HL-60/S4 treated with retinoic acid at 250 ng/mL for 4 days and 3 days (cell line): ENCODE results near the gene CABLES2.

Source experiments
- in situ Hi-C: fragments of 300-500 bp; cut with MboI; formaldehyde crosslinking; loops from 2 replicates; pipeline ENCODE4 v1.7.0; 2022; ENCODE audit warnings: low sequenced_read_pairs

Gene CABLES2

DNA sequence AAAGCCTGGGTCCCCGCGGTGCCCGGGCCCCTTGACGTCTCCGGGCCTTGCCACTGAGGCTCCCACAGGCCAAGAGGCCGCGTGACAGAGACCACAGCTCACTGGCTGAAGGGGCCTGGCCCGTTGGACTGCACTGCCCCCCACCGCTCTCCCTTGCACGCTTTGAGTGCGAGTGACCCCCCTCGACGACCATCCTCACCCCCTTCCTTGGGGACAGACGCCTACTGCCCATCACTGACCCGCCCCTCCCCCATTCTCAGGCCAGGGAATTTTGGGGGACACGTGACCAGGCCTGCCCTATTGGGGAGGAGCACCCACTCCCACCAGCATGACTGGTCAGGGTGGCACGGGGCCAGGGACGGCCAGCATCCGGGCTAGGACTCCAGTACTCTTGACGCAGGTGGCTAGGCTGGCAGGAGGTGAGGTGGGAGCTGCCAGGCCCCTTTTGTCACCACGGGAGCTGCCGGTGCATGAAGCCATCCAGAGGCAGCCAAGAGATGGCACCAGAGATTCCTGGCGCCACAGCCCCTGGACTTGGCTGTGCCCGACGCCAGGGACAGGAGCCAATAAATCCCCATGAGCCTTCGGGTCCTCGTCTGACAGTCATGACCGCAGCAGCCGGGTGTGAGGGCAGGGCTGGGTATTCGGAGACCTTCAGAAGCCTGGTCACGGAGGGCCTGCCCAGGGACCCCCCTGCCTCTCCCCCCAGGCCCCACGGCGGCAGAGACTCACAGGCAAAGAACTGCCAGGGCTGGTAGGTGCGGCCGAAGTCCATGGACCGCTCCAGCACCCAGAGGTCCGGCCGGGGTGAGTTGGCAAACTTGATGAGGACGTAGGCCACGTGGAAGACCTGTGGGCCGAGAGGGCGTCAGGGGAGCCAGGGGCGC, 54.4 kb downstream of the CABLES2 start:
- in situ Hi-C loops, result no loop called here

DNA sequence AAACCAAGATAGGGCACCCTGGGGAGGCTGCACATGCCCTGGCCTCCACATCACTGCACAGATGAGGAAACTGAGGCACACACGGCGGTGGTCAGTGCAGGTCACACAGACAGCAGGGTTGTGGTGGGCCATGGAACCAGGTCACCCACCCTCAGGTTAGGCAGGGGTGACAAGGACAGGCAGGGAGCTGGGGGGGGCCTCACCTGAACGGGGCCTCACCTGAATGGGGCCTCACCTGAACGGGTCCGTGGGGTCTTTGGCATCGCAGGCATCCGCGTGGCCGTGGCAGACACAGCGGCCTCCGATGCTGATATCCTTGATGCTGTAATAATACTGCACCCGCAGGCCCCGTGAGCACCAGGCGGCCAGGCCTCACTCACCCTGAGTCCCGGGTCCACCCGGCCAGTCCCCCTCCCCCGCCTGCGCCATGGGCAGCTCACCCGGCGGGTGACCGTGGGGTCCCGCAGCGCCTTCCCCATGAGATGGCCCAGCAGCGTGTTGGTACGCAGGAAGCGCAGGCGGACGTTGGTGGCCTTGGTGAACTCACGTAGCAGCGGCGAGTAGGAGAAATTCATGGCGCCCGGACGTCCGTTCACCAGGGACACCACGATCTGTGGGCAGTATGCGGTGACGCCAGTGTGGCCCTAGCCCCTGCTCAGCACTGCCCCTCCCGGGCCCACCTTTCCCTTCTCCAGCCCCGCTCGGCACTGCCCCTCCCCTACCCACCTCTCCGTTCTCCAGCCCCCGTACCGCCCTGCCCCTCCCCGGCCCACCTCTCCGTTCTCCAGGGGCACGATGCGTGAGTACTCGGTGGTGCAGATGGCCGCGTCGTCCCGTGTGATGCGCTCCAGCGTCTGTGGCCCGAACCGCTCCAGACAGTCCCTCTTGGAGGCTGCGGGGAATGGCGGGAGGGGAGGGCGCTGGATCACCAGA, 55.4 kb downstream of the CABLES2 start:
- in situ Hi-C loops, result no loop called here

DNA sequence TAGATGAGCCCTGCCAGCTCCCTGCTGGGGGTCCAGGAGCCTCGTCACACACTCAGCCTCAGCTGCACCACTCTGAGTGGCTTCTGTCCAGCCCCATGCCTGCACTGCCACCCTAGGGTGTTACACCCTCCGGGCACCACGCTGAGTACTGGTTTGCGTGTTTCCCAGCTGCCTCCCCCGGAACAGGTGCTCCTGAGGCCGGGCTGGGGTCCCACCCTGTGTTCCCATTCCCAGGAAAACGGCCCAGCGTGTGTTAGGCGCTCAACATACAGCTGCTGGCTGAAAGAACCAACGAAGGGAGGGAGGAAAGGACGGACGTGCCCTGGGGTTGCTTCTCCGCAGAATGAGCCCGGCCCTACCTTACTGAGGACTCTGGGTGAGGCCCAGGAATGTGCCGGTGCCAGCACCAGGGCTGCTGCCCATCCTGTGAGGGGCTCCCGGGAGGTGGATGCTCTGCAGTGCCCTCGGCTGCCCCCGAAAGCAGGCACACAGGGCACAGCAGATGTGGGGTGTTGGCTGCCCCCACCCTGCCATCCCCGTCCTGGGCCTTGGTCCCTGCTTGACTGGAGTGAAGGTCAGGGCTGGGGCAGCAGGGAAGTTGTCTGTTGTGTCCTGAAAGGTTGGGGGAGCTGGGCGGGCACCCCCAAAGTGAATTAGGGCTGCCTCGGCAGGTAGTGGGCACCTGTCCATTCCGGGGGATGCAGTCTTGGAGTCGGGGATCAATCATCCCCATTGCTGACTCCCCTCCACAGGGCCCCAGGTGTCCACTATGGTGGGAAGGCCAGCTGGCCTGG, 56.3 kb downstream of the CABLES2 start:
- in situ Hi-C loops, result no loop called here

DNA sequence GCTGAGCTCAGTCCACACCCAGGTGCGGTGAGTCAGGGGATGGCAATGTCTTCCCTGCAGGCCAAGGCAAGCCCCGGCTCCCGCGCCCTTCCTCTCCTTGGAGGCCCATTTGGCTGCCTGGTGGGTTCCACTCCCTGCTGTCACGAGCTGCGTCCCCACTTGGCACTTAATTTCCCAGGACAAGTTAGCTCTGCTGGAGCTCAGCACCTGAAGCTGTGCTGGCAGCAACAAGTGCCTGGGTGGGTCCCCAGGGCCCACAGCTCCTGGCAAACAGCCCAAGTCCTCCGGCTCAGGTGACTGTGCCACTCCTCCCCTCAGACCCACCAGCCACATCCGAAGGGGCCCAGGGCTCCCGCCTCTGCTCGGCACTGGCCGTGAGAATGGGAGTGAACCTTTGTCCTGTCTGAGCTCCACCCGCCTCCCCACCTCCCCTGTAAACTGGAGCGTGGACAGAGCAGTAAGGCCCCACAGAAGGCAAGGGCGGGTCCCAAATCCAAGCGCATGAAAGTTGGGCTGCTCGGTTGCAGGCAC, 56.9 kb downstream of the CABLES2 start:
- in situ Hi-C loops, result no loop called here

DNA sequence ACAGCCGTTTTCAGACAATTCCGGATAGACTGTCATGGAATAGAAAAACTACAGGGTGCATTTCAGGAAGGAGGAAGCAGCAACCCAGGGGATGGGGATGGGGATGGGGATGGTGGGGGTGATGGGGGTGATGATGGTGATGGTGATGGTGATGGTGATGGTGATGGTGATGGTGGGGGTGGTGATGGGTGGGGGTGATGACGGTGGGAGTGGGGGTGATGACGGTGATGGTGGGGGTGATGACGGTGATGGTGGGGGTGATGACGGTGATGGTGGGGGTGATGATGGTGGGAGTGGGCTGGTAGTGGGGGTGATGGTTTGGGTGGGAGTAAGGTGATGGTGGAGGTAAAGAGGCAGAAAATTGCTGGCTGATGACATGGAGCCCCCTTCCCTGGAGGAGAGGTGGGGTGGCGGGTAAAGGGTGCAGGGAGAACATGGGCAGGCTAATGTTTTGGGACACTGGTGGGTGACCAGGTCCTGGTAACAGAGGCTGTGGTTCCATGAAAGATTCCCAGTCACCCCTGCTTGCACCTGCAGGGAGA, 57.5 kb downstream of the CABLES2 start:
- in situ Hi-C loops, result no loop called here

DNA sequence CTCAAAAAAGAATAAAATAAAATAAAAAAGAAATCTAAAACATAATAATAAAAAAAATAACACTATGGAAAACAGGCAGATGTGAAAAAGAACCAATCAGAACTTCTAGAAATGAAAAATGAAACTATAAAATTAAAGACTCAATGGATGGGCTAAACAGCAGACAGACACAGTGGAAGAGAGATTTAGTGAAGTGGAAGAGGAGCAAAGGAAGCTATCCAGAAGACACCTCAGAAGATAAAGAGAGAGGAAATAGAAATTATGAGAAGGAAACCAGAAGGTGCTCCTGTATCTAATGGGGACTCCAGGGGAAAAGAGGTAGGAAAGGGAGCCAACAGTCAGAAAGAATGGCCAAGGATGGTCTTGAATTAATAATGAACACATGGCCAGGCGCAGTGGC, 58.5 kb downstream of the CABLES2 start:
- in situ Hi-C loops, result no loop called here

DNA sequence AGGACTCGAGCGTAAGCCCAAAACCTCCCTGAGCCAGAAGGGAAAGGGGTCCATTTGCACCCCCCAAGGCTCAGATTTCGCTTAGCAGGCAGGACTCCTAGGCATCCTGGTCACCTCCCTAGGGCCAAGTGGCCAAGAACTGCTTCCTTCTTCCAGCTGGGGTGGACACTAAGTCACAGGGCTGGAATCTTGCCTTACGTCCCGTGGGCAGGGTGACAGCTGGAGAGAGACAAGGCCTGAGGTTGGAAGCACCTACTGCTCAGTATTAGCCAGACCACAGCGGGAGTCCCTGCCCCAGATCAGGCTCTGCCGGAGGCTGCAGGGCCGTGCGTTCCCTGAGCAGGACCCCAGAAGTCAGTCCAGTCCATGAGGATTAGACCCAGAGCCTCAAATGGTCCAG, 59.6 kb downstream of the CABLES2 start:
- in situ Hi-C loops, result no loop called here

DNA sequence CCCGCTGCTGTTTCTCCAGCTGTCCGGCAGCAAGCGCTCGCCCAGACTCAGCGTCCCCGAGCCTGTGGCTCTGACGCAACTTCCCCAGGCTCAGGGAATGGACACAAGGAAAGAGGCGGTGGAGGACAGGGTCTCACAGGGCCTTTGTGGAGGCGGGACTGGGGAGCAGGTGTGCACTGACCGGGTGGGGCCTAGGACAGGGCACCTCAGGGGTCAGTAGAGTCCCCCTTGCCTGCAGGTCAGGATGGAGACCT, 60.0 kb downstream of the CABLES2 start:
- in situ Hi-C loops, result no loop called here

DNA sequence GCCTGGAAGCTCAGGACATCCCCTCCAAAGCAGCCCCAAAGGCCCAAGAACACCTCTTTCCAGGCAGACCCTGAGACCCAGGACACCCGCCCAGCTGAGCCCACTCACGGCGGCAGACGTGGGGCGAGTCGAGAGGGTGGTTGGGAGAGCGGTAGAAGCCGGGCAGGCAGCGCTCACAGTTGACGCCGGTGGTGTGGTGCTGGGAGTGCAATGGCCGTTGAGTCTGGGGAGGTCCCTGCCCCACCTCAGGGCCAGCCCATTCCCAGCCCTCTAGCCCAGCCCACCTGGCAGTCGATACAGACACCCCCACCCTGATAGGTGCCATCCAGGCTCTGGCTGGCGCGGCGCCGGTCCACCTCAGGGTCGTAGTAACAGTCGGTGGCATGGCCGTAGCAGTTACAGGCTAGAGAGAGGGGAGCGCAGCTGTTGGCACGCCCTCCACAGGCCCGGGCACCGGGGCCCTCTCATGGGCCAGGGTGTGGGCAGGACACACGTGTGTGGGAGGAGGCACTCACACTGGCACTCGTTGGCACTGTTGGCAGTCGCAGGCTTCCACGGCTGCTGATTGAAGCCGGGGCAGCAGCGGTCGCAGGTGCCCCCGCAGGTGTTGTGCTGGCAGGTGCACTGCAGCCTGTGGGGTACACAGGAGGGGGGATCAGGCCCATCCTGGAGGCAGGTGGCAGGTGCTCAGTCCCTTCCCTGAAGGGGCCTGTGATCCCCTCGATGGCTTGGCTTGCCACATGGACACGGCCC, 60.5 kb downstream of the CABLES2 start:
- in situ Hi-C loops, result no loop called here

DNA sequence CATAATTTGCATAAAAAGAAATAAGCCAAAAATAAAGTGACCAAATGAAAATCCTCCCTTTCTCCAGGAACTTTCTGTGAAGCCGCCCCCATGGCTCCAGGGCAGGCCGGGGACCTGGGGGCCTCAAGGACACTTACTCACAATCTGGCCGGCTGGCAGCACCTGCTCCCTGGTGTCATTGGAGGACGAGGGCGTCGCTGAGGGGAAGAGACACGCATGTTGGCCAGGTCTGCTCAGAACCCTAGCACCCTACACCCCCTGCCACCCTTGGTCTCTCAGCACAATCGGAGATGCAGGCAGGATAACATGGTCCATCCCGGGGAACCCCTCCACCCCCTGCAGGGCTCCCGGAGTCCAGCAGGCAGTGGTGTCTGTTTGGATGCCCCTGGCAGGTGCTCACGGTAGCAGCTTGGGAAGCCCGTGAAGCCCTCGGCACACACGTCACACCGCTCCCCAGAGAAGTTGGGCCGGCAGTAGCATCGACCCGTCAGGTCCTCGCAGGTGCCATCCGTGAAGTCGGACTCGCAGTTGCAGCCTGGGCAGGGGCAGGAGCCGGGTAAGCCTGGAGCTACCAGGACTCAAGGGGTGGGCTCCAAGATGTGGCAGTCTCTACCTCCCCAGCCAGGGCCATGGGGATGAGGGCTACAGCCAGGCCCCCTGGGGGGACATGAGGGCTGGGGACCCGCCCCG, 61.3 kb downstream of the CABLES2 start:
- in situ Hi-C loops, result no loop called here

DNA sequence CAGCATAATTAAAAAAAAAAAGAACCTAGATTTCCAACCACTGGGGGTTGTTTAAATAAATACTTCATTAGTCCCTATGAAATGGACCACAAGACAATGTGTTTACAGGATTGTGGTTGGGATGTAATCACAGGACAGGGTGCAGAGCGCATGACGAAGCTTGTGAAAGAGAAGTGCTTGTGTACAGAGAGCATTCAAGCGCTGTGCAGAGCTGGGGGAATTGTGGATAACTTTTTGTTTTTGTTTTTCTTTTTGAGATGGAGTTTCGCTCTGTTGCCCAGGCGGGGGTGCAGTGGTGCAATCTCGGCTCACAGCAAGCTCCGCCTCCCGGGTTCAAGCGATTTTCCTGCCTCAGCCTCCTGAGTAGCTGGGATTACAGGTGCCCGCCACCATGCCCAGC, 62.3 kb downstream of the CABLES2 start:
- in situ Hi-C loops, result no loop called here

DNA sequence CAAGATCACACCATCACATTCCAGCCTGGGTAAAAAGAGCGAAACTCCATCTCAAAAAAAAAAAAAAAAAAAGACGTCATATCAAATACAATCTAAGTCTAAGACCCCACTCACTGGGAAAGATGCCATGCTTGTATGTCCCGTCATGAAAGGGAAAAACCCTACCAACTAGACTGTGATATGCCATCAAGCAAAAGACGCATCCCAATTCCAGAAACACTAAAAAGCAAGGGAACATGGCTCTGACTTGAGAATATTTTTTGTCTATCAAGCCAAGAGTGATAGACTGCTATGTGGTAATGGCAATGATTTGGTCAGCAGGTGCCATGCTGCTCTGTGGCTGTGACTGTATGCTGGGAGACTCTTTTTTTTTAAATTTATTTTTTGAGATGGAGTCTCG, 63.0 kb downstream of the CABLES2 start:
- in situ Hi-C loops, result no loop called here

DNA sequence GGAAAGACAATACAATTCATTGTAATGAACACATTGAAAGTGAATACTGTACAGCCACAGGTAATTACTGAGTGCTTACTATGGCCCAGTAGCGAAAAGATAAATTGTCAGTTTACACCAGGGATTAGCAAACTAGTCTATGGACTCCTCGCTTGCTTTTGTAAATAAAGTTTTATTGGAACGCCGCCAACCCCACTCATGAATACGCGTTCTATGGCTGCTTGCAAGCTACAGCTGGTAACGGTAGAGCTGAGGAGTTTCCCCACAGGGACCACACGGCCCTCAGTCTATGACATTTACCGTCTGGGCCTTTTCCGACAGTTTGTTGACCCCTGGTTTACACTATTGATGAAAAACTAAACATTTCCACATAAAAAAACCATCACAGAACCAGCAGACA, 64.2 kb downstream of the CABLES2 start:
- in situ Hi-C loops, result no loop called here

DNA sequence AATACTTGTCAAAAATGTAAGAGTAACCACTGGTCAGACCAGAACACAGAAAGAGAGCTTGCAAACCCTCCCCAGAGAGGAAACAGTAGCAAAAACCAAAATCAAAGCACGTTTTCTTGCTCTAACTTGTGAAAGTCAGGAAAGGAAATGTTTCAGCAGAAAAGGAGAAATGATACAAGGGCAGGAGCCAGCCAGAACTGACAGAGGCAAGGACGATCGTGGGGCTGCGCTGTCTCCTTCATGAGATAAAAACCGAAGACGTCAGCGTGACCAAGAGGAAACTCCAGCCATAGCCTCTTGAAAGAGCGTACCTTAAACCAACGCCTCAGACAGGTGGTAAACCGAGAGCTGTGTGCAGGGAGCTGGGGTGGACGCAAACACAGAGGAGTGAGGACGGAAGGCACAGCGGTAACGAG, 67.4 kb downstream of the CABLES2 start:
- in situ Hi-C loops, result no loop called here
